GM12865 (cell line): Measurements from ENCODE around the gene DAZ1.
"Not testable (repeated sequence)": the region's sequence is repeated elsewhere in the genome, so short reads cannot be mapped to it uniquely, and the experiment has no call there.

Experiments used
- DNase-seq: peaks from one replicate; pipeline ENCODE4 v3.0.0; 2010; ENCODE audit warnings: low read depth
- H3K4me3 ChIP-seq: 2 replicates; pipeline ENCODE4 v1.5.1; 2011; ENCODE audit warnings: mild to moderate bottlenecking, low read depth, low read length, control low read depth

DAZ1 gene

GRCh38 chrY:23198908-23199307 lies at the start of gene DAZ1:
Gene DAZ1, minus strand, starts transcription at chrY:23199008. Its CDS starts 208 bp downstream, at chrY:23198800.
- not testable (repeated sequence) for DNase-seq, H3K4me3 ChIP-seq

GRCh38 chrY:23219233-23219632 lies 20.4 kb upstream of the DAZ1 start, which contains the start of gene DAZ2:
Gene DAZ2, plus strand, starts transcription at chrY:23219533. Its CDS starts 208 bp downstream, at chrY:23219741.
- DNase-seq, H3K4me3 ChIP-seq: not testable (repeated sequence)

GRCh38 chrY:23210681-23211080 lies 11.9 kb upstream of the DAZ1 start:
- not testable (repeated sequence) for DNase-seq, H3K4me3 ChIP-seq

- DNase-seq, H3K4me3 ChIP-seq: not testable (repeated sequence)
These were observed 11.1 kb upstream of the DAZ1 start for GRCh38 chrY:23209802-23210495.

GRCh38 chrY:23207455-23207854 lies 8.6 kb upstream of the DAZ1 start:
- not testable (repeated sequence) for H3K4me3 ChIP-seq, DNase-seq
